CD4-positive, alpha-beta T cell treated with Interleukin-6 at 100 ng/mL for 8 hours (primary cell): ENCODE data around the gene CRYL1.
A peak's percentile ranks its signal among the peaks of the same experiment; 100 is the strongest.

ENCODE experiments used
- DNase-seq: peaks from one replicate; pipeline ENCODE4 v3.0.0-alpha.2; 2020; ENCODE audit warnings: mixed read lengths, low spot score

Gene CRYL1

DNA sequence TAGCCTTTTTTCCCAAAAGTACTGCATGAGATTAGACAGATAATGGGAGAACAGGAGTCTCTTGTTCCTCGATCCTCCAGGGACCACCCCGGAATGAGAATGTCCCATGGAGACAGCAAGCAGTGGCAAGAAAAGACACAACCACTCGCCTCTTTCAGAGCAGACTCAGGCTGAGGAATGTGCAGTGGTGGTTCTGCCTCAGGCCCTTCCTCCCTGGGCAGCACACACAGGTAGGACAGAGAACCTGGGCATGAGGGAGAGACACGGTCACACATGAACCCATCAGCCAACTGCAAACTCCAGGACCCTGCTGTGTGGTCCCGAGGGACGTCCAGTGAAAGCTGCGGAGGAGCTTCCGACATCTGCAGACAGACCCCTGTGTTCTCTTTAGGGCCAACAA lies 31.0 kb downstream of the CRYL1 start:
- DNase-seq: no peak

DNA sequence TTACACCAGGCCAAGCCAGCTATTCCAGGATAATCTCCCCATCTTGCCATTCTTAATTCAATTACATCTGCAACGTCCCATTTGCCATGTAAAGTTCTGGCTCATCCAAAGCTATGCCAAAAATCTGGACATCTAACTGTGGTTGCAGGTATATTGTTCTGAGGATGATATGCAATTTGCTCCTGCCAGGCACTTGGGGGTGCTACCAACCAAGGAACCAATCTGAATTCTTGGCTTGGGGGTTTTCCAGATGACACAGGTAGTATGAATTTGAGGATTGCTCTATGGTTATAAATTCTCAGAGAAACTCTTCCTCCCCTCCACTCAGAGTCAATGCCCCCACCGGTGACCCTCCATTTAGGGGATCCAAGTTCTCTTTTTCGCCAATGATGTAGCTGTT lies 33.0 kb downstream of the CRYL1 start:
- peak; percentile 30 for DNase-seq

DNA sequence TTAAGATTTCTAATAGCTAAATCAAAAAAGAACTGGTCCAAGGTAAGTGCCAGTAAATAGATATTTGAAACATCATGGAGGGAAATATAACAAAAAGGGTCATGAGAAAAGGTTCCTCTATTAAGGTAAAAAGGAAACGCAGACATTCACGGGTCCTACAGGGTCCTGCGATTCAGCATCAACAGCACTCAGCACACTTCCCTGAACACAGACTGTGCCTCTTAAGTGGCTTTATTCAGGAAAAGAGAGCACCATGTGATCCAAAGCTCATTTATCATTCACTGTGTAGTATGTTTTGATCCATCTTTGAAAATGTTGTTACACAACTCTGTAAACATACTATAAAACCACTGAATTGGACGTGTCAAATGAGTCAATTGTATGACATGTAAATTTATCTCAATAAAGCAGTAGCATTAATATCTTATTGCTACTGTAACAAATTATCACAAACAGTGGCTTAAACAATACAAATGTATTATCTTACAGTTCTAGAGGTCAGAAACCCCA lies 33.7 kb downstream of the CRYL1 start:
- DNase-seq: no peak

GRCh38 chr13:20489185-20489820 lies 36.4 kb downstream of the CRYL1 start:
- peak; percentile 57 for DNase-seq

GRCh38 chr13:20487927-20488326 lies 37.7 kb downstream of the CRYL1 start:
- DNase-seq: no peak

- no peak for DNase-seq
Observed at GRCh38 chr13:20482787-20483186, 42.9 kb downstream of the CRYL1 start.

DNA sequence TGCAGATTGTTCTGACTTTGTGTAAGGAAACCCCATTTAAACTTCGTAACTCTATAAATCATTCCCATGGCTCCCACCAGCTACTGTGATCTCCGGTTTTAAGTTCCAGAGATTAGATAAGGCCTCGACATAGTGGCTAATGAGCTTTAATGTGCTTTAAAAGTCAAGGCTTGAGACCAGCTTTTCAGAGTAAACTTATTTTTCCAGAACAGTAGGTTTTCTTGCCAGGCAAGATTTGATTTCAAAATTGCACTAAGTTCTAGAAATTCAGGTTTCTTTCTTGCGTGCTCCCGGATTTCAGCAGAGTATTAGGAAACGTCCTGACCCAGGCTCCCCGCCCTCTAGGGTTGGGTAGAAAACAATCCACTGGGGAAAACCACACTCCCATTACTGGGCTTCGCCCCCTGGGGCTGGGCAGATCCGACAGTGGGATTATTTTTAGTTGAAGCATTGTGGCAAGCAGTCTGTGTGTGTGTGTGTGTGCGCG lies 43.3 kb downstream of the CRYL1 start:
- DNase-seq: no peak

- no peak for DNase-seq
Observed at GRCh38 chr13:20477394-20477793, 48.3 kb downstream of the CRYL1 start.

DNA sequence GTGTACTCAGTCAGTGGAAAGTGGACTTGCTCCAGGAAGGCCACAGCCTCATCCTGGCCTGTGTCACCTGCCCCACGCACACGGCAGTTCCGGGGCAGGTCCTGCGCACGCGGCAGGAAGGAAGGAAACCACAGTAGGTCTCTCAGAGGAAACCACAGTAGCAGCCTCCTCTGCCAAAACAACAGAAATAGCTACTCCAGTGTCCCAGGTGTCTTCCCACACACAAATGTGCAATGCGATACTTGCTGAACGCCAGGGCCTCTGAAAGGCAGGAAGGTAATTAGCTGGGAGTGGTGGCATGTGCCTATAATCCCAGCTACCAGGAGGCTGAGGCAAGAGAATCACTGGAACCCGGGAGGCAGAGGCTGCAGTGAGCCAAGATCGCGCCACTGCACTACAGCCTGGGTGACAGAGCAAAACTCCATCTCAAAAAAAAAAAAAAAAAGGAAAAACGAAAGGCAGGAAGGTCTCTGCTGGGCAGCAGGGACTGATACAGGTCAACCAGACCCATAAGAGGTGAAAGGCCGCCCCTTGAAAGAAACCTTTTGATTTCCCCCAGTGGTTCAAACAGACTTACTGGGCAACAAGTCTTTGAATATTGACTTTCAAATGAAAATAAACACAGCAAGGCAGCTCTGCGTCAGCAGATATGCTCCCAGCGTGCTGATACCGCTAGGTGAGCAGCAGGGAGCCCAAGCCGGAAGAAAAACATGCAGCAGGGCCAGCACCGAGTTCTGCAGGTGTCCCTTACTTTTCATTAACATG lies 49.5 kb downstream of the CRYL1 start:
- peak; percentile 82 for DNase-seq

DNA sequence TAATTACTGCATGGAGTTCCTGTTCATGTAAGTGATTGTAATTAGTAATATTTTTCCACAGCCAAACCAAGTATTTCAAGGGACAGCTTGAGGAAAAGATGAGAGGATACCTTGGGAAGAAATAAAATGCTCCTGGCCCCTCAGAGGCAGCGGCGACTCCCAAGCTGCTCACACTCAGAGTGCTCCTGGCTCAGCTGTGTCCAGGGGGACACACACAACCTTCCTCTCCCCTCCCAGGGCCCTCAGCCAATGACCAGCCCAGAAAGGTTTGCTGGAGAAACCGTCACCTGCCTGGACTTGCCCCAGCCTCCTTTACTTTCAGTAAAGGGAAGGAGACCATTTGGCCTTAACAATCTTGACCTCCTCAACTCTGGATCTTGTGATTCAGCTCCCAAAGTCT lies 51.1 kb downstream of the CRYL1 start:
- DNase-seq: no peak

GRCh38 chr13:20473888-20474287 lies 51.8 kb downstream of the CRYL1 start:
- DNase-seq: no peak

DNA sequence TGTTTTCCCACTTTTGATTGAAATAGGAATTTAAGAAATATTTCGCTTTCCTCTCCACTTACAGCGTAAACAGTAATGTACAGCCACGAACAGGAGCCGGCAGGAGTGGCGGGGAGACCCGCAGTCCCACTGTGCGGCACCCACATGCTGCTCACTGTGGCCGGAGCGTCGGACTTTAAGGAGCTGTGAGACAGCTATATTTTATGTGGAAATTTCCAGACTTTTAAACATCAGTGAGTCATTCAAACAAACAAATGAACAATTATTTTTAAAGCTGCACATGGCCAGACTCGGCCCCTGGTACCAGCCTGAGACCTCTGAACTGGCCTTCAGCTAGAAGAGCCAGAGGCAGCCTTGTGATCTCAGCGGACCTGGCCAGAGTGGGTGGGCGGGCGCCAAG lies 52.5 kb downstream of the CRYL1 start:
- DNase-seq: no peak

GRCh38 chr13:20472531-20472930 lies 53.1 kb downstream of the CRYL1 start:
- DNase-seq: no peak

GRCh38 chr13:20470136-20470535 lies 55.5 kb downstream of the CRYL1 start:
- no peak for DNase-seq

DNA sequence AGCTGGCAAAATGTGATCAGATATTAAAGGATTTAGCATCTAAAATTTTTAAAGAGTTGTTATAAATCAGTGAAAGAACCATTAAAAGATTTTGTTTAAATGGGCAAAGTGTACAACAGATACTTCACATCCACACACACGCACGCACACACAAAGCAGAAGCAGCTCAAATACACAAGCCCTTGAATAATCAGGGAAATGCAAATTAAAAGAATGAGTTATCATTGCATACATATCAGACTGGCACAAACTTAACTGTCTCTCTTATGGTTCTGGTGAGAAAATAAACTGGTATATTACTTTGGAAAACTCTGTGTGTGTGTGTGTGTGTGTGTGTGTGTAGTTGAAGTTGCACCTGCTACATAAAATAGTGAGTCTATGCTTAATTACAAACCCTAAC lies 59.3 kb downstream of the CRYL1 start:
- no peak for DNase-seq

DNA sequence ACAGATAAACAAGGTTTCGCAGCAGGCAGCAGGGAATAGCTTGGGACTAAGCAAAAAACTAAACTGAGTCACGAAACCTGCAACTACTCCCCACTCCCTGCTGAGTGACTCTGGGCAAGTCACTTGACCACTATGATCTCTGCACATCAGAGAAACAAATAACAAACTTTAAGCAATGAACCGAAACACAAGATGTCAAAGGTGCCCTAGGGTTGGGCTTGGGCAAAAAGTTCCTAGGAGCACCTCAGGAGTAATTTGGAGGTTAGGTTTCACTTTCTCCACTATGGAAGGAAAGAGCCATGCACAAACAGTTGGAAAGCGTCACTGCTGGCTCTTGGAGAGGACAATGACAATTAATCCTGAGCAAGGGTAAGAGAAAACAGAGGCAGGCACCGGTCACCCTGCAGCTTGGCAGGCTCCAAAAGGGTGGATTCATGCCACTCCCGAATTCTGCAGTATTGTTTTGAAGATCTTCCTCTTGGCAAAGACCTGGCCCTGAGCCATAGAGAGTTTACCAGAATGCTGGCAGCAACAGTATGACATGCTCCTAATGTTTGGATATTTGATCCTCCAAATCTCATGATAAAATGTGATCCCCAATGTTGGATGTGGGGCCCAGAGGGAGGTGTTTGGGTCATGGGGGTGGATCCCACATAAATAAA lies 60.3 kb downstream of the CRYL1 start:
- DNase-seq: no peak

GRCh38 chr13:20462921-20463320 lies 62.7 kb downstream of the CRYL1 start:
- no peak for DNase-seq

GRCh38 chr13:20462533-20462915 lies 63.1 kb downstream of the CRYL1 start:
- DNase-seq: no peak

DNA sequence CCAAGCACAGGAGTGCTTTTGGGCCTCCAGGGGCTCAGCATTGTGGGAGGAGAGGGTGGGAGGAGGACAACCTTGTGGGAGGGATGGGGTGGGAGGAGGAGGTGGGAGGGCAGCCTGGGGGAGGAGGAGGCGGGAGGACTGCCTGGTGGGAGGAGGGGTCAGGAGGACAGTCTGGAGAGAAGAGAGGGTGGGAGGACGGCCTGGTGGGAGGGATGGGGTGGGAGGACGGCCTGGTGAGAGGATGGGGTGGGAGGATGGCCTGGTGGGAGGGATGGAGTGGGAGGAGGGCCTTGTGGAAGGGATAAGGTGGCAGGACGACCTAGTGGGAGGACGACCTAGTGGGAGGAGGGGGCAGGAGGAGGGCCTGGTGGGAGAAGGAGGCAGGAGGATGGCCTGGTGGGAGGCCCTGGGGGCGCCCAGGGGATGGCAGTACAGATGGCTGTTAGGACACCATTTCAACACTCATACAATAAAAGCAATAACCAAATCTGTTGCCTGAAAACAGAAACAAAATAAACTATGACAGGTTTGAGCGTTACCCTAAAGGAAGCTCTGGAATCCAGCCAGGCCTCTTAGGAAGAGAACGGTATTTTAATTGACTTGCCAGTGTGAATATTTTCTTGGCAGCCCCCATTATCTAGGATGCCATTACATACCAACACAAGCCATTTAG lies 63.7 kb downstream of the CRYL1 start:
- DNase-seq: no peak

DNA sequence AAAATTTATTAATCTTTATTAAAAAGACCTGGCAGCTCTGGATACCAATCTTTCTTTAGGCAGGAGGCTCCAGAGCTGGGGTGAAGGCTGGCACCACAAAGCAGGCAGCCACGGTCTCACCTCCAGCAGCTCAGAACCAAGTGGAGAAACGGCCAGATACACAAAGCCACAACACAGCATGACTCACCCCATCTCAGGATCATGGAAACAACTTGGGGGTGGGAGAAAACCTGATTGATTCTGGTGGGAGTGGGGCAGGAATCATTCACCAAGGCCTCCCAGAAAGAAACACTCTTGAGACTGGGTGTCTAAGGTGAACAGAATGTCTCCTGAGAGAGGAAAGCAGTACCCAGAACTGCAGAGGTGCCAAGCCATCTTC lies 64.2 kb downstream of the CRYL1 start:
- DNase-seq: no peak

DNA sequence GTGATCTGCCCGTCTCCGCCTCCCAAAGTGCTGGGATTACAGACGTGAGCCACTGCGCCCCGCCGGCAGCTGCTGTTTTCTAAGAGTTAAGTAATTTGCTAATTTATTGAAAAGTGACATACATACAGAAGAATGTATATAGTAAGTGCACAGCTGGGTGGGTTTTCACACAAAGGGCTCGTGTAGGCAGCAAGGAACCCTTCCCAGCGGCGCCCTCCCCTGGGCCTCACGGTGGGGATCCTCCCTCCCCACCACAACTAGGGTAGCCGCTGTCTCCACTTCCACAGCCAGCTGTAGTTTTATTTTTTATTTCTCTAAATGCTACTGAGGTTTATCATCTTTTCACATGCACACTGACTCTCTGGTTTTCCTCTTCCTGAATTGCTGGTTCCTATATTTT lies 64.9 kb downstream of the CRYL1 start:
- DNase-seq: no peak

DNA sequence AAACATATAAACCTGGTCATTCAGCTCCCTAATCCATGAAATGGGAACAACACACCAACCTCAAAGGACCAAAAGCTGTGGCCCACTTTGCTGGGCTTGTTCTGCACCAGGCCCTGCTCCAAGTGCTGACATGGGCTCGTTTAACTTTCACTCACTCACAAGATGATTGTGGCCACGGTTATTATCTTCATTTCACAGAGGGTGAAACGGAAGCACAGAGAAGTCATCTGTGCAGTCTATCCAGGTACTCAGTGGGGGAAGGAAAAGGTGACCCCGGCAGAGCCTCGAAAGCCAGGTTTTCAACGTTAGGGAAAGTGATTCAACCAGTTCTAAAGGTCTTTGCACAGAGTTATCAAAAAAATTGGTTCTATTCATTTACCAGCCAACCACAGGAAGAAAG lies 68.0 kb downstream of the CRYL1 start:
- no peak for DNase-seq

DNA sequence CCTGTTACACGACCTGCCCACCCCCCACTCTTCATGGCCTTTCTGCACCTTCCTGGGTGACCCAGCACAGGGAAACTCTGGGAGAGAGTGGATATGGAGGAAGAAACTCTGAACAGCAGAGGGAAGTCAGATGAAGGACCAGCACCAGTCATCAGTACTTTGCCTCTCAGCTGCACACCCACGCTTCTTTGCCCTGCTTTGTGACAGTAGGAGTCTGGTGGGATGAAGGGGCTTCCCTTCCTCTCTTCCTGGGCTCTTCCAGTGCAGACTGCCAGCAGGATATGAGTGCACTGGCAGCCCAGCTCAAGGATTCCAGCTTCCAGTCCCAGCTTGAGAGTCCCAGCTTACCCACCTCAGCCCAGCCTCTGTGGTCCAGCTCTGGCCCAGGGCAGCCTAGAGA lies 68.9 kb downstream of the CRYL1 start:
- DNase-seq: no peak
